HEK293 (cell line): ENCODE measurements around the gene PCDHB8.

Experiments
- ZNF114 ChIP-seq: fragments of 450-650 bp; formaldehyde crosslinking; IDR thresholded peaks from 2 replicates; pipeline ENCODE4 v1.5.0; 2017; ENCODE audit warnings: missing biosample characterization, missing genetic modification characterization
- ZNF335 ChIP-seq: fragments of 450-650 bp; formaldehyde crosslinking; conservative IDR thresholded peaks from 2 replicates; pipeline ENCODE4 v1.5.1; 2016; ENCODE audit warnings: missing biosample characterization, missing genetic modification characterization
- TF ChIP-seq, protein P1 (sequence below): fragments of 450-650 bp; formaldehyde crosslinking; IDR thresholded peaks from 2 replicates; pipeline ENCODE4 v1.5.1; 2016; ENCODE audit warnings: missing biosample characterization, missing genetic modification characterization
- TF ChIP-seq, protein P2 (sequence below): fragments of 450-650 bp; formaldehyde crosslinking; IDR thresholded peaks from 2 replicates; pipeline ENCODE4 v1.5.1; 2016; ENCODE audit warnings: missing biosample characterization, missing genetic modification characterization

DNA sequence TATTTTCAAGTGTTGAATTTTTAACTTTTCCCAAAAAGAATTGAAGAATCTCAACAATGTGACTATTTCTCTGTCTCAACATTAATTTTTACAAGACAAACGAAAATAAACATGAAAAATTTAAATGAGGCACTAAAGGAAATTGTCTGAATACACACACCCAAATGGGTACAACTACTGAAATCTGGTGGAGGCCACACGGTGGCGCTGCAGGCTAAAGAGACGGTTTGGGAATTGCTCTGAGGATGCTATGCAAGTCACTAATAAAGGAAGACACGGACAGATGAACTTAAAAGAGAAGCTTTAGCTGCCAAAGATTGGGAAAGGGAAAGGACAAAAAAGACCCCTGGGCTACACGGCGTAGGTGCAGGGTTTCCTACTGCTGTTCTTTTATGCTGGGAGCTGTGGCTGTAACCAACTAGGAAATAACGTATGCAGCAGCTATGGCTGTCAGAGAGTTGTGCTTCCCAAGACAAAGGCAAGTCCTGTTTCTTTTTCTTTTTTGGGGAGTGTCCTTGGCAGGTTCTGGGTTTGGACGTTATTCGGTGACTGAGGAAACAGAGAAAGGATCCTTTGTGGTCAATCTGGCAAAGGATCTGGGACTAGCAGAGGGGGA is 14.6 kb downstream of the PCDHB8 start, which contains the start of gene PCDHB10:
- TF ChIP-seq, protein P1, sequence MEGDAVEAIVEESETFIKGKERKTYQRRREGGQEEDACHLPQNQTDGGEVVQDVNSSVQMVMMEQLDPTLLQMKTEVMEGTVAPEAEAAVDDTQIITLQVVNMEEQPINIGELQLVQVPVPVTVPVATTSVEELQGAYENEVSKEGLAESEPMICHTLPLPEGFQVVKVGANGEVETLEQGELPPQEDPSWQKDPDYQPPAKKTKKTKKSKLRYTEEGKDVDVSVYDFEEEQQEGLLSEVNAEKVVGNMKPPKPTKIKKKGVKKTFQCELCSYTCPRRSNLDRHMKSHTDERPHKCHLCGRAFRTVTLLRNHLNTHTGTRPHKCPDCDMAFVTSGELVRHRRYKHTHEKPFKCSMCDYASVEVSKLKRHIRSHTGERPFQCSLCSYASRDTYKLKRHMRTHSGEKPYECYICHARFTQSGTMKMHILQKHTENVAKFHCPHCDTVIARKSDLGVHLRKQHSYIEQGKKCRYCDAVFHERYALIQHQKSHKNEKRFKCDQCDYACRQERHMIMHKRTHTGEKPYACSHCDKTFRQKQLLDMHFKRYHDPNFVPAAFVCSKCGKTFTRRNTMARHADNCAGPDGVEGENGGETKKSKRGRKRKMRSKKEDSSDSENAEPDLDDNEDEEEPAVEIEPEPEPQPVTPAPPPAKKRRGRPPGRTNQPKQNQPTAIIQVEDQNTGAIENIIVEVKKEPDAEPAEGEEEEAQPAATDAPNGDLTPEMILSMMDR (tag by site-specific recombination): no peak
- no peak for TF ChIP-seq ZNF114 (tag by site-specific recombination)
- TF ChIP-seq, protein P2, sequence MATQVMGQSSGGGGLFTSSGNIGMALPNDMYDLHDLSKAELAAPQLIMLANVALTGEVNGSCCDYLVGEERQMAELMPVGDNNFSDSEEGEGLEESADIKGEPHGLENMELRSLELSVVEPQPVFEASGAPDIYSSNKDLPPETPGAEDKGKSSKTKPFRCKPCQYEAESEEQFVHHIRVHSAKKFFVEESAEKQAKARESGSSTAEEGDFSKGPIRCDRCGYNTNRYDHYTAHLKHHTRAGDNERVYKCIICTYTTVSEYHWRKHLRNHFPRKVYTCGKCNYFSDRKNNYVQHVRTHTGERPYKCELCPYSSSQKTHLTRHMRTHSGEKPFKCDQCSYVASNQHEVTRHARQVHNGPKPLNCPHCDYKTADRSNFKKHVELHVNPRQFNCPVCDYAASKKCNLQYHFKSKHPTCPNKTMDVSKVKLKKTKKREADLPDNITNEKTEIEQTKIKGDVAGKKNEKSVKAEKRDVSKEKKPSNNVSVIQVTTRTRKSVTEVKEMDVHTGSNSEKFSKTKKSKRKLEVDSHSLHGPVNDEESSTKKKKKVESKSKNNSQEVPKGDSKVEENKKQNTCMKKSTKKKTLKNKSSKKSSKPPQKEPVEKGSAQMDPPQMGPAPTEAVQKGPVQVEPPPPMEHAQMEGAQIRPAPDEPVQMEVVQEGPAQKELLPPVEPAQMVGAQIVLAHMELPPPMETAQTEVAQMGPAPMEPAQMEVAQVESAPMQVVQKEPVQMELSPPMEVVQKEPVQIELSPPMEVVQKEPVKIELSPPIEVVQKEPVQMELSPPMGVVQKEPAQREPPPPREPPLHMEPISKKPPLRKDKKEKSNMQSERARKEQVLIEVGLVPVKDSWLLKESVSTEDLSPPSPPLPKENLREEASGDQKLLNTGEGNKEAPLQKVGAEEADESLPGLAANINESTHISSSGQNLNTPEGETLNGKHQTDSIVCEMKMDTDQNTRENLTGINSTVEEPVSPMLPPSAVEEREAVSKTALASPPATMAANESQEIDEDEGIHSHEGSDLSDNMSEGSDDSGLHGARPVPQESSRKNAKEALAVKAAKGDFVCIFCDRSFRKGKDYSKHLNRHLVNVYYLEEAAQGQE (tag by site-specific recombination): no peak
- TF ChIP-seq ZNF335 (tag by site-specific recombination): no peak
